GM23248 (cell line): ENCODE measurements around the gene PLA2G10. TPM values are rescaled to one million over a fixed set of nuclear protein-coding genes. Genes with fewer than 3 reads are reported as not detected.

ENCODE experiments used
- DNase-seq: peaks from one replicate; pipeline ENCODE4 v3.0.0-alpha.2; 2015
- H2AFZ ChIP-seq: fragments of 200-600 bp; sonication (generic); 2 replicates; pipeline ENCODE4 v1.6.1; 2016; ENCODE audit warnings: antibody characterized with exemption
- H3F3A ChIP-seq: fragments of 200-600 bp; sonication (generic); 2 replicates; pipeline ENCODE4 v1.6.1; 2016; ENCODE audit warnings: mild to moderate bottlenecking, antibody characterized with exemption, mixed run types; ENCODE audit not compliant: insufficient read depth
- H3K27ac ChIP-seq: fragments of 200-600 bp; sonication (generic); 2 replicates; pipeline ENCODE4 v1.5.1; 2016; ENCODE audit warnings: mild to moderate bottlenecking
- H3K27me3 ChIP-seq: fragments of 200-600 bp; sonication (generic); replicated peaks from 2 replicates; pipeline ENCODE4 v1.6.1; 2016; ENCODE audit warnings: mild to moderate bottlenecking; ENCODE audit not compliant: insufficient read depth
- H3K36me3 ChIP-seq: fragments of 200-600 bp; sonication (generic); 2 replicates; pipeline ENCODE4 v1.6.1; 2016; ENCODE audit warnings: low read depth, mild to moderate bottlenecking
- H3K4me1 ChIP-seq: fragments of 200-600 bp; sonication (generic); 2 replicates; pipeline ENCODE4 v1.6.1; 2016; ENCODE audit warnings: mild to moderate bottlenecking; ENCODE audit not compliant: insufficient read depth
- H3K4me2 ChIP-seq: fragments of 200-600 bp; sonication (generic); one replicate; pipeline ENCODE4 v1.6.1; 2016; ENCODE audit warnings: mild to moderate bottlenecking; ENCODE audit not compliant: unreplicated experiment
- H3K4me3 ChIP-seq: fragments of 200-600 bp; sonication (generic); 2 replicates; pipeline ENCODE4 v1.5.1; 2016; ENCODE audit warnings: mild to moderate bottlenecking
- H3K79me2 ChIP-seq: fragments of 200-600 bp; sonication (generic); 2 replicates; pipeline ENCODE4 v1.6.1; 2016; ENCODE audit warnings: mild to moderate bottlenecking; ENCODE audit not compliant: insufficient read depth
- H3K9ac ChIP-seq: fragments of 200-600 bp; sonication (generic); 2 replicates; pipeline ENCODE4 v1.6.1; 2016; ENCODE audit warnings: mild to moderate bottlenecking
- H3K9me2 ChIP-seq: fragments of 200-600 bp; sonication (generic); 2 replicates; pipeline ENCODE4 v1.6.1; 2016; ENCODE audit warnings: mixed run types, mild to moderate bottlenecking, moderate library complexity; ENCODE audit not compliant: insufficient read depth
- H3K9me3 ChIP-seq: fragments of 200-600 bp; sonication (generic); one replicate; pipeline ENCODE4 v1.6.1; 2017; ENCODE audit warnings: low read depth
- H4K20me1 ChIP-seq: fragments of 200-600 bp; sonication (generic); 2 replicates; pipeline ENCODE4 v1.6.0; 2016; ENCODE audit not compliant: insufficient read depth
- EZH2 ChIP-seq: fragments of 200-600 bp; sonication (generic); IDR thresholded peaks from 2 replicates; pipeline ENCODE4 v1.6.1; 2018; ENCODE audit warnings: antibody characterized with exemption, mild to moderate bottlenecking; ENCODE audit not compliant: insufficient read depth, poor library complexity, severe bottlenecking
- EZH2phosphoT487 ChIP-seq: fragments of 200-600 bp; sonication (generic); IDR thresholded peaks from 2 replicates; pipeline ENCODE4 v1.6.1; 2018; ENCODE audit warnings: antibody characterized with exemption, moderate library complexity, mild to moderate bottlenecking, low read depth; ENCODE audit not compliant: insufficient read depth
- WGBS, 2 experiments: methylation state at CpG; one replicate each; pipeline ENCODE4 v1.1.6; 2015 to 2017; ENCODE audit warnings: low lambda C conversion rate in 2 of 2, low coverage in 1 of 2; ENCODE audit errors: missing lambda C conversion rate in 2 of 2; 5-methylcytosine and 5-hydroxymethylcytosine counted together
- in situ Hi-C: fragments of 300-500 bp; cut with MboI; formaldehyde crosslinking; loops from 2 replicates; pipeline ENCODE4 v1.15.0; 2020
- polyA plus RNA-seq: library from polyadenylated mRNA; unstranded; fragments of >200 nt; fragmentation: Nextera tagmentation; extraction: Ambion mirVana; gene quantifications from 2 replicates; pipeline ENCODE4 v1.2.1, GENCODE V29; 2016
- total RNA-seq: library from RNA; depleted of rRNA; stranded (reverse); fragments of >200 nt; shearing (Covaris generic); gene quantifications from 2 replicates; pipeline ENCODE4 v1.2.3, GENCODE V29; 2014

The PLA2G10 gene
- total and polyA plus RNA-seq, 2 experiments from 2014 or later = not detected

- Histone ChIP-seq H4K20me1 (no peaks in the 10 kb centered on the region), H3K27ac (no peak overlapping the region), H3K27me3 (no peaks in the 10 kb centered on the region), H3K36me3 (peaks cover 18% of the 10 kb centered on the region; the same call in 1 of the 2 replicates), H3K9me3 (no peaks in the 10 kb centered on the region), H2AFZ (no peak overlapping the region), H3K4me3 (no peak overlapping the region), H3K4me2 (no peak overlapping the region), H3K4me1 (no peaks in the 10 kb centered on the region), H3K79me2 (no peaks in the 10 kb centered on the region), H3K9me2 (no peaks in the 10 kb centered on the region), H3F3A (0 out of 2 replicates have a peak, but pooled peaks cover under 1% of the 10 kb centered on the region), H3K9ac (no peak overlapping the region)
- in situ Hi-C loops = no loop called here
- WGBS, 2 experiments = 89 to 92% methylated on average over 4 of the region's 4 CpGs
- no peak for DNase-seq
- TF ChIP-seq EZH2phosphoT487 (no peak), EZH2 (no peak)
Measured at GRCh38 chr16:14669776-14670175, 24.3 kb downstream of the PLA2G10 start.

GRCh38 chr16:14668556-14669223, 25.4 kb downstream of the PLA2G10 start:
- H4K20me1 ChIP-seq = no peaks in the 10 kb centered on the region
- H3K4me2 ChIP-seq = no peak overlapping the region
- 0 out of 2 replicates have a peak, but pooled peaks cover 5% of the 10 kb centered on the region for H3F3A ChIP-seq
- no peaks in the 10 kb centered on the region for H3K27me3 ChIP-seq
- no peak overlapping the region for H3K9ac ChIP-seq
- in situ Hi-C loops = no loop called here
- no peaks in the 10 kb centered on the region for H3K4me1 ChIP-seq
- peaks cover 29% of the 10 kb centered on the region for H3K36me3 ChIP-seq
- H3K9me3 ChIP-seq = no peaks in the 10 kb centered on the region
- no peak overlapping the region for H3K27ac ChIP-seq
- TF ChIP-seq EZH2phosphoT487 (no peak), EZH2 (no peak)
- 86 to 93% methylated on average over 7 of the region's 7 CpGs for WGBS, 2 experiments
- no peaks in the 10 kb centered on the region for H3K9me2 ChIP-seq
- no peak for DNase-seq
- H3K4me3 ChIP-seq = no peak overlapping the region
- no peaks in the 10 kb centered on the region for H3K79me2 ChIP-seq
- no peak overlapping the region for H2AFZ ChIP-seq

GRCh38 chr16:14667347-14668266, 26.5 kb downstream of the PLA2G10 start:
- H2AFZ ChIP-seq = no peak overlapping the region

GRCh38 chr16:14658063-14658462, 36.0 kb downstream of the PLA2G10 start:
- Histone ChIP-seq H3K9me3 (no peaks in the 10 kb centered on the region), H3K4me3 (no peak overlapping the region), H3K4me1 (no peaks in the 10 kb centered on the region), H3K36me3 (peaks cover 31% of the 10 kb centered on the region), H3K27ac (no peak overlapping the region), H3K4me2 (no peak overlapping the region), H3K9ac (no peak overlapping the region), H3F3A (no peaks in the 10 kb centered on the region), H4K20me1 (no peaks in the 10 kb centered on the region), H3K79me2 (0 out of 2 replicates have a peak, but pooled peaks cover 7% of the 10 kb centered on the region), H3K27me3 (no peaks in the 10 kb centered on the region), H3K9me2 (no peaks in the 10 kb centered on the region), H2AFZ (no peak overlapping the region)
- WGBS, 2 experiments = 93 to 100% methylated on average over 2 of the region's 2 CpGs
- in situ Hi-C loops = no loop called here
- no peak for DNase-seq
- TF ChIP-seq EZH2phosphoT487 (no peak), EZH2 (no peak)

More at GRCh38 chr16:14667347-14668266, 26.5 kb downstream of the PLA2G10 start:
- Histone ChIP-seq H3K9ac (no peak overlapping the region), H3K4me3 (no peak overlapping the region), H3K9me2 (no peaks in the 10 kb centered on the region), H3K79me2 (no peaks in the 10 kb centered on the region), H3F3A (0 out of 2 replicates have a peak, but pooled peaks cover 5% of the 10 kb centered on the region), H3K4me1 (no peaks in the 10 kb centered on the region), H3K27ac (no peak overlapping the region), H3K9me3 (no peaks in the 10 kb centered on the region), H3K27me3 (no peaks in the 10 kb centered on the region), H3K4me2 (no peak overlapping the region), H3K36me3 (peaks cover 37% of the 10 kb centered on the region), H4K20me1 (no peaks in the 10 kb centered on the region)
- 92 to 96% methylated on average over 16 of the region's 16 CpGs for WGBS, 2 experiments
- no peak for TF ChIP-seq EZH2phosphoT487
- TF ChIP-seq EZH2 = no peak
- in situ Hi-C loops = no loop called here
- no peak for DNase-seq
